HCT116 (cell line): Measurements from ENCODE around the gene PDE4A. TPM values are rescaled to one million over a fixed set of nuclear protein-coding genes. Genes with fewer than 3 reads are reported as not detected.

Experiments
- ATAC-seq: fragments of 200-7000 bp; cut with Tn5 transposase; 2 replicates; pipeline ENCODE4 v1.9.1; 2020; ENCODE audit warnings: mild to moderate bottlenecking, moderate library complexity
- BruUV-seq: library from RNA; stranded (reverse); fragments of 400-500 nt; replicated peaks from 2 replicates; lab custom pipeline; 2021; lab: Mats Ljungman, UMichigan
- CTCF ChIA-PET: fragments of 300-600 bp; sonication (Branson Sonifier 250); formaldehyde crosslinking; loops from one replicate; lab custom pipeline; 2021; ENCODE audit warnings: antibody characterized with exemption; lab: Charles Lee
- POLR2A ChIA-PET: fragments of 300-600, 350-600 bp; sonication (Branson Sonifier 250); formaldehyde crosslinking; loops from one replicate; lab custom pipeline; 2021; ENCODE audit warnings: antibody characterized with exemption; lab: Charles Lee
- RAD21 ChIA-PET, 2 experiments: fragments of 300-600 bp; sonication (Branson Sonifier 250); formaldehyde crosslinking; loops; one replicate each; lab custom pipeline; 2023; ENCODE audit warnings: low total read pairs in 2 of 2; ENCODE audit not compliant: uncharacterized antibody in 2 of 2, unreplicated experiment in 2 of 2, low non-redundant PET in 1 of 2; lab: Charles Lee
- DNase-seq: peaks from one replicate; pipeline ENCODE4 v3.0.0-alpha.2; 2010; ENCODE audit warnings: low read depth, low spot score
- H2AFZ ChIP-seq: fragments of 200-600 bp; shearing (Covaris generic), sonication (generic); 2 replicates; pipeline ENCODE4 v1.6.1; 2017; ENCODE audit warnings: low read depth, mixed run types, mixed read lengths, antibody characterized with exemption, low read length; ENCODE audit not compliant: poor library complexity, severe bottlenecking
- H3K27ac ChIP-seq: 2 replicates; pipeline ENCODE4 v1.5.1; 2012; ENCODE audit warnings: low read depth, low read length
- H3K27me3 ChIP-seq: fragments of 200-600 bp; sonication (generic); 2 replicates; pipeline ENCODE4 v1.6.1; 2016; ENCODE audit warnings: mixed run types, low read length, mixed read lengths; ENCODE audit not compliant: insufficient read depth
- H3K36me3 ChIP-seq, 2 experiments: fragments of 200-500 bp in 1 of 2; fragments of 200-600 bp in 1 of 2; sonication (Bioruptor generic) in 1 of 2; sonication (generic) in 1 of 2; 2 replicates each; pipeline versions ENCODE4 v1.5.1 to v1.6.1; 2014 to 2016; ENCODE audit warnings: low read length in 2 of 2, inconsistent platforms in 1 of 2, mixed read lengths in 1 of 2, mixed run types in 1 of 2; ENCODE audit not compliant: insufficient read depth in 2 of 2, control insufficient read depth in 1 of 2
- H3K4me1 ChIP-seq, 2 experiments: fragments of 200-600 bp in 1 of 2; sonication (generic) in 1 of 2; 2 replicates each; pipeline versions ENCODE4 v1.5.1 to v1.6.1; 2012 to 2017; ENCODE audit warnings: low read length in 2 of 2, inconsistent platforms in 1 of 2, mild to moderate bottlenecking in 1 of 2, mixed read lengths in 1 of 2, mixed run types in 1 of 2, moderate library complexity in 1 of 2; ENCODE audit not compliant: insufficient read depth in 2 of 2, control insufficient read depth in 1 of 2
- H3K4me2 ChIP-seq: fragments of 200-600 bp; sonication (generic); 2 replicates; pipeline ENCODE4 v1.6.1; 2017; ENCODE audit warnings: mixed run types, low read length, mixed read lengths
- H3K4me3 ChIP-seq, 2 experiments: fragments of 200-600 bp in 1 of 2; sonication (generic) in 1 of 2; replicated peaks in 1 of 2; 2 replicates each; pipeline ENCODE4 v1.5.1; 2011 to 2016; ENCODE audit warnings: low read length in 2 of 2, control low read depth in 1 of 2, low read depth in 1 of 2, mild to moderate bottlenecking in 1 of 2, mixed read lengths in 1 of 2, mixed run types in 1 of 2
- H3K79me2 ChIP-seq: fragments of 200-600 bp; sonication (generic); 2 replicates; pipeline ENCODE4 v1.6.1; 2017; ENCODE audit warnings: mild to moderate bottlenecking, mixed run types, low read length, moderate library complexity, mixed read lengths; ENCODE audit not compliant: insufficient read depth
- H3K9ac ChIP-seq: fragments of 200-600 bp; sonication (generic); 2 replicates; pipeline ENCODE4 v1.6.1; 2016; ENCODE audit warnings: low read length, mixed read lengths
- H3K9me2 ChIP-seq: fragments of 200-600 bp; sonication (generic), shearing (Covaris generic); 2 replicates; pipeline ENCODE4 v1.6.1; 2017; ENCODE audit warnings: mixed run types, mild to moderate bottlenecking, moderate library complexity; ENCODE audit not compliant: insufficient read depth
- H3K9me3 ChIP-seq, 2 experiments: fragments of 200-500 bp in 1 of 2; fragments of 200-600 bp in 1 of 2; sonication (Bioruptor generic) in 1 of 2; sonication (generic) in 1 of 2; 2 replicates each; pipeline ENCODE4 v1.6.1; 2014 to 2017; ENCODE audit warnings: low read length in 2 of 2, mixed read lengths in 2 of 2, inconsistent platforms in 1 of 2, low read depth in 1 of 2, mild to moderate bottlenecking in 1 of 2, mixed run types in 1 of 2, moderate library complexity in 1 of 2; ENCODE audit not compliant: control insufficient read depth in 1 of 2, insufficient read depth in 1 of 2
- H4K20me1 ChIP-seq: fragments of 200-600 bp; sonication (generic), shearing (Covaris generic); 2 replicates; pipeline ENCODE4 v1.6.1; 2017; ENCODE audit warnings: mixed run types, mild to moderate bottlenecking, moderate library complexity; ENCODE audit not compliant: insufficient read depth
- EZH2phosphoT487 ChIP-seq: fragments of 200-600 bp; IDR thresholded peaks from 2 replicates; pipeline ENCODE4 v1.6.1; 2018; ENCODE audit warnings: antibody characterized with exemption, borderline replicate concordance
- FOSL1 ChIP-seq: IDR thresholded peaks from 2 replicates; pipeline ENCODE4 v1.6.1; 2012; ENCODE audit warnings: low read depth
- JUND ChIP-seq: IDR thresholded peaks from 2 replicates; pipeline ENCODE4 v1.6.1; 2012
- MAX ChIP-seq: IDR thresholded peaks from 2 replicates; pipeline ENCODE4 v1.6.1; 2012
- REST ChIP-seq: IDR thresholded peaks from 2 replicates; pipeline ENCODE4 v1.6.1; 2012; ENCODE audit warnings: low read depth
- SIN3A ChIP-seq: IDR thresholded peaks from 2 replicates; pipeline ENCODE4 v1.6.1; 2012; ENCODE audit warnings: low read depth
- ZNF274 ChIP-seq: fragments of 200-500 bp; sonication (Bioruptor generic); IDR thresholded peaks from 2 replicates; pipeline ENCODE4 v1.6.1; 2014; ENCODE audit warnings: mild to moderate bottlenecking, low read depth, low read length, inconsistent platforms
- intact Hi-C: fragments of 100-400 bp; cut with micrococcal nuclease; formaldehyde crosslinking; loops from 2 replicates; pipeline ENCODE4 v1.10.0; 2022
- total RNA-seq: library from RNA; stranded (reverse); gene quantifications from one replicate; pipeline ENCODE4 v1.2.1, GENCODE V29; 2021; ENCODE audit not compliant: unreplicated experiment
- TF ChIP-seq, protein P1 (sequence below), 3 experiments: fragments of 200-600 bp in 1 of 3; sonication (generic) in 1 of 3; IDR thresholded peaks in 2 of 3; conservative IDR thresholded peaks in 1 of 3; 2 replicates each; pipeline ENCODE4 v1.5.1; 2012 to 2017; ENCODE audit warnings: low read depth in 2 of 3, low read length in 2 of 3, antibody characterized with exemption in 1 of 3, borderline replicate concordance in 1 of 3, control low read depth in 1 of 3, mild to moderate bottlenecking in 1 of 3, mixed read lengths in 1 of 3, mixed run types in 1 of 3, moderate library complexity in 1 of 3; ENCODE audit not compliant: insufficient read depth in 1 of 3
- TF ChIP-seq, protein P2 (sequence below): IDR thresholded peaks from 2 replicates; pipeline ENCODE4 v1.6.1; 2012

PDE4A gene
- total RNA-seq, 1 experiment from 2014 or later, result 33.7 TPM

DNA sequence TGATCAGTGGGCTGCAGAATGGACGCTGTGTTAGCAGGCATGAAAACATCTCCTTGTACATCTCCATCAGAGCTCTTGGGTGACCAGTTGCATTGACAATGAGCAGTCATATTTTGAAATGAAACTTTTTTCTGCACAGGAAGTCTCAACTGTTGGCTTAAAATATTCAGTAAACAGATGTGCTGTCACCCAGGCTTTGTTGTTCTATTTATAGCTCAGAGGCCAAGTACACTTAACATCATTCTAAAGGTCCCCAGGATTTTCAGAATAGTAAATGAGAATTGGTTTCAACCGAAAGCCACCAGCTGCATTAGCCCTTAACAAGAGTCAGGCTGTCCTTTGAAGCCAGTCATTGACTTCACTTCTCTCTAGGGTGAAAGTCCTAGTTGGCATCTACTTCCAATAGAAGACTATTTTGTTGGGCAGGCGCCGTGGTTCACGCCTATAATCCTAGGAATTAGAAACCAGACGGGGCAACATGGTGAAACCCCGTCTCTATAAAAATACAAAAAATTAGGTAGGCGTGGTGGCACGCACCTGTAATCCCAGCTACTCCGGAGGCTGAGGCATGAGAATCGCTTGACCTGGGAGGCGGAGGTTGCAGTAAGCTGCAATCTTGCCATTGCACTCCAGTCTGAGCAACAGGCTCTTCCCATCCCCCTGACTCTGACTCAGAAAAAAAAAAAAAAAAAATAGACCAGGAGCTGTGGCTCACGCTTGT, 7.9 kb upstream of the PDE4A start:
- no peak overlapping the region for H3K27ac ChIP-seq
- H3K4me3 ChIP-seq, result no peak overlapping the region
- RAD21 ChIA-PET, result interaction anchor here in 1 of 2 experiments (0.7 kb wide), 1 partner anchor 238 kb away, joined by 5 read pairs; no protein-coding TSS in a partner anchor
- TF ChIP-seq, protein P1, sequence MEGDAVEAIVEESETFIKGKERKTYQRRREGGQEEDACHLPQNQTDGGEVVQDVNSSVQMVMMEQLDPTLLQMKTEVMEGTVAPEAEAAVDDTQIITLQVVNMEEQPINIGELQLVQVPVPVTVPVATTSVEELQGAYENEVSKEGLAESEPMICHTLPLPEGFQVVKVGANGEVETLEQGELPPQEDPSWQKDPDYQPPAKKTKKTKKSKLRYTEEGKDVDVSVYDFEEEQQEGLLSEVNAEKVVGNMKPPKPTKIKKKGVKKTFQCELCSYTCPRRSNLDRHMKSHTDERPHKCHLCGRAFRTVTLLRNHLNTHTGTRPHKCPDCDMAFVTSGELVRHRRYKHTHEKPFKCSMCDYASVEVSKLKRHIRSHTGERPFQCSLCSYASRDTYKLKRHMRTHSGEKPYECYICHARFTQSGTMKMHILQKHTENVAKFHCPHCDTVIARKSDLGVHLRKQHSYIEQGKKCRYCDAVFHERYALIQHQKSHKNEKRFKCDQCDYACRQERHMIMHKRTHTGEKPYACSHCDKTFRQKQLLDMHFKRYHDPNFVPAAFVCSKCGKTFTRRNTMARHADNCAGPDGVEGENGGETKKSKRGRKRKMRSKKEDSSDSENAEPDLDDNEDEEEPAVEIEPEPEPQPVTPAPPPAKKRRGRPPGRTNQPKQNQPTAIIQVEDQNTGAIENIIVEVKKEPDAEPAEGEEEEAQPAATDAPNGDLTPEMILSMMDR (IDR thresholded peaks at IDR 0.05 in 2 of 3, conservative IDR thresholded peaks at IDR 0.05 in 1 of 3; ENCODE audit: borderline replicate concordance in 1 of 3, insufficient read depth in 1 of 3, low read depth in 2 of 3, low read length in 2 of 3), result no peak
- TF ChIP-seq FOSL1 (no peak), REST (no peak), MAX (no peak), ZNF274 (no peak), SIN3A (no peak), EZH2phosphoT487 (no peak), JUND (no peak)
- TF ChIP-seq, protein P2, sequence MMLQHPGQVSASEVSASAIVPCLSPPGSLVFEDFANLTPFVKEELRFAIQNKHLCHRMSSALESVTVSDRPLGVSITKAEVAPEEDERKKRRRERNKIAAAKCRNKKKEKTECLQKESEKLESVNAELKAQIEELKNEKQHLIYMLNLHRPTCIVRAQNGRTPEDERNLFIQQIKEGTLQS, result no peak
- TF ChIP-seq, all 23 proteins: peak for 0
- no peaks in the 10 kb centered on the region for H3K9me2 ChIP-seq
- no peaks in the 10 kb centered on the region for H3K9me3 ChIP-seq
- no peaks in the 10 kb centered on the region for H3K79me2 ChIP-seq
- DNase-seq (no peak), ATAC-seq (no peak)
- ChIA-PET CTCF (interaction anchor here (1.0 to 3.3 kb wide), 3 partner anchors 9 to 71 kb away, joined by 3 to 13 read pairs (median 3); partner anchors contain the start of gene CDC37), POLR2A (interaction anchor here (2.2 kb wide), 1 partner anchor 9 kb away, joined by 7 read pairs; the partner anchor contains the start of gene CDC37)
- H3K4me2 ChIP-seq, result no peak overlapping the region
- BruUV-seq, result no TSS peak
- no peak overlapping the region for H3K9ac ChIP-seq
- peaks cover 7 to 19% of the 10 kb centered on the region in 2 experiments for H3K4me1 ChIP-seq
- no peaks in the 10 kb centered on the region for H4K20me1 ChIP-seq
- H2AFZ ChIP-seq, result no peak overlapping the region
- intact Hi-C loops, result no loop called here
- no peaks in the 10 kb centered on the region for H3K27me3 ChIP-seq
- H3K36me3 ChIP-seq, result no peaks in the 10 kb centered on the region
